Measurements from ENCODE around the gene UROC1.

GRCh38 chr3:126537730-126538281 is 20.2 kb upstream of the UROC1 start:
- TF ChIP-seq MEF2A (IDR thresholded peaks at IDR 0.05; ENCODE audit: borderline replicate concordance, low read depth) (no peak), YY1 (IDR thresholded peaks at IDR 0.05; ENCODE audit: low read depth) (no peak), CTCF (IDR thresholded peaks at IDR 0.05) (no peak), GATA2 (CRISPR knock-in tag; IDR thresholded peaks at IDR 0.05) (no peak), EP300 (IDR thresholded peaks at IDR 0.05; ENCODE audit: borderline replicate concordance in 1 of 2, low read depth in 1 of 2, low read length in 1 of 2) (no peak), TCF12 (IDR thresholded peaks at IDR 0.05) (no peak), POLR2AphosphoS5 (IDR thresholded peaks at IDR 0.05; ENCODE audit: low read depth, low read length) (no peak), MXI1 (IDR thresholded peaks at IDR 0.05; ENCODE audit: low read depth, low read length) (no peak), FOXM1 (IDR thresholded peaks at IDR 0.05; ENCODE audit: low read depth) (no peak), RAD21 (IDR thresholded peaks at IDR 0.05; ENCODE audit: low read length) (no peak), FOSL2 (IDR thresholded peaks at IDR 0.05; ENCODE audit: borderline replicate concordance, low read depth) (no peak), RCOR1 (IDR thresholded peaks at IDR 0.05; ENCODE audit: low read length) (no peak), EZH2phosphoT487 (IDR thresholded peaks at IDR 0.05; ENCODE audit: borderline replicate concordance, low read depth) (no peak), REST (IDR thresholded peaks at IDR 0.05; ENCODE audit: low read depth, low read length) (no peak)
